ENCODE results near the gene SERP2. TPM values are rescaled to one million over a fixed set of nuclear protein-coding genes. Genes with fewer than 3 reads are reported as not detected.

SERP2 gene
- polyA plus RNA-seq, 2 of the 4 experiments (the other 2 are of a cell fraction): not detected

DNA sequence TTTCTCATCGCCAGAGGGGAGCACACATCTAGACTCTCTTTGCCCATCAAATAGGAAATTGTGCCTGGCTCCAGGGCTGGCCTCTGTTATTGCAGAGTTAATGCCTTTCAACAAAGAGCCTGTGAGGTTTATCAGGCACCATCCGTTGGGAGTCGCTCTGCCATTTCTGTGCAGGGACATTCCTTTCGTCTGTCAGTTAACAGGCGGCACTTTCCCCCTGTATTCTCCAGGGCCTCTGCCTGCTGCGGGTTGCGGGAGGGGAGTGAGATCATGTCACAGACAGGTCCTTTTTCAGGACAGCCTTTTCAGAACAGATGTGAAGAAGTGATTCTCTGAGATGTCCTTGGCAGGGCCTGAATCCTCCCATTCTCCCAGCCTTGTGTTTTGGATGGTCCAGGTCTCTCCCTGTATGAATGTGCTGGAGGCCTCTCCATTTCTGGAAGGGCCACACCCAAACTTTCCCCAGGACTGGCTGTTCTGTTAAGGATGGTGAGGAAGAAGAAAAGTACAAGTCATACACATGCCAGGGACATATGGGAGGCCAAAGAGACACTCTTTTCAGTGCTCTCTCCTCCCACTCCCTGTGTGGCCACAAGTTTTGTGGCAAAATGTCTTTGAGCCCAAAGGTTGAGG is 14.9 kb downstream of the SERP2 start:
- ATAC-seq (no peak), FAIRE-seq (no peak)
- POLR2A ChIA-PET: no interaction called here

GRCh38 chr13:44389060-44389666 is 15.5 kb downstream of the SERP2 start:
- WGBS (ENCODE audit: missing lambda C conversion rate): 64% methylated on average over 4 of the region's 4 CpGs
- Histone ChIP-seq H3K4me3 (no peak overlapping the region), H3K9me3 (no peaks in the 10 kb centered on the region), H3K4me2 (no peak overlapping the region), H3K4me1 (no peaks in the 10 kb centered on the region), H3K27ac (no peak overlapping the region; a peak in 1 of 6 replicates)
- TF ChIP-seq REST (IDR thresholded peaks at IDR 0.05) (no peak), NFE2L2 (conservative IDR thresholded peaks at IDR 0.05; ENCODE audit: low read length) (no peak), CHD4 (IDR thresholded peaks at IDR 0.05; ENCODE audit: borderline replicate concordance) (no peak), MAZ (IDR thresholded peaks at IDR 0.05; ENCODE audit: borderline replicate concordance, low read depth, low read length) (no peak), HDAC2 (IDR thresholded peaks at IDR 0.05) (no peak), EHF (CRISPR knock-in tag; IDR thresholded peaks at IDR 0.05) (no peak), ZSCAN20 (CRISPR knock-in tag; IDR thresholded peaks at IDR 0.05) (no peak), HOXA7 (CRISPR knock-in tag; IDR thresholded peaks at IDR 0.05) (no peak), JUNB (IDR thresholded peaks at IDR 0.05) (no peak), TP53 (CRISPR knock-in tag; IDR thresholded peaks at IDR 0.05) (no peak), POLR2A (IDR thresholded peaks at IDR 0.05; ENCODE audit: low read length) (no peak), PHF8 (IDR thresholded peaks at IDR 0.05; ENCODE audit: borderline replicate concordance, low read depth) (no peak), ZNF302 (CRISPR knock-in tag; IDR thresholded peaks at IDR 0.05) (no peak), ZFP36 (IDR thresholded peaks at IDR 0.05; ENCODE audit: borderline replicate concordance, partially characterized antibody) (no peak), BHLHE40 (IDR thresholded peaks at IDR 0.05; ENCODE audit: low read depth, low read length) (no peak), FOXS1 (CRISPR knock-in tag; IDR thresholded peaks at IDR 0.05) (no peak), JUN (IDR thresholded peaks at IDR 0.05) (no peak), EHMT2 (IDR thresholded peaks at IDR 0.05; ENCODE audit: low read depth) (no peak)
- TF ChIP-seq, protein P1, sequence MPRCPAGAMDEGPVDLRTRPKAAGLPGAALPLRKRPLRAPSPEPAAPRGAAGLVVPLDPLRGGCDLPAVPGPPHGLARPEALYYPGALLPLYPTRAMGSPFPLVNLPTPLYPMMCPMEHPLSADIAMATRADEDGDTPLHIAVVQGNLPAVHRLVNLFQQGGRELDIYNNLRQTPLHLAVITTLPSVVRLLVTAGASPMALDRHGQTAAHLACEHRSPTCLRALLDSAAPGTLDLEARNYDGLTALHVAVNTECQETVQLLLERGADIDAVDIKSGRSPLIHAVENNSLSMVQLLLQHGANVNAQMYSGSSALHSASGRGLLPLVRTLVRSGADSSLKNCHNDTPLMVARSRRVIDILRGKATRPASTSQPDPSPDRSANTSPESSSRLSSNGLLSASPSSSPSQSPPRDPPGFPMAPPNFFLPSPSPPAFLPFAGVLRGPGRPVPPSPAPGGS (IDR thresholded peaks at IDR 0.05): no peak
- ATAC-seq (no peak), FAIRE-seq (no peak), DNase-seq (ENCODE audit: low read depth in 1 of 2, low spot score in 1 of 2) (no peak)
- POLR2A ChIA-PET: no interaction called here
- CTCF ChIA-PET: no interaction called here

More for the DNA sequence above, 14.9 kb downstream of the SERP2 start:
- 92% methylated on average over 6 of the region's 7 CpGs for WGBS (ENCODE audit: missing lambda C conversion rate)
- CTCF ChIA-PET: no interaction called here
- no peak for DNase-seq (ENCODE audit: low read depth in 1 of 2, low spot score in 1 of 2)
- Histone ChIP-seq H3K9me3 (no peaks in the 10 kb centered on the region), H3K4me2 (no peak overlapping the region), H3K4me3 (no peak overlapping the region), H3K27ac (no peak overlapping the region; a peak in 1 of 6 replicates), H3K4me1 (no peaks in the 10 kb centered on the region)
- TF ChIP-seq KDM5A (IDR thresholded peaks at IDR 0.05) (no peak), FOSL2 (IDR thresholded peaks at IDR 0.05) (no peak), FOSL2 (CRISPR knock-in tag; IDR thresholded peaks at IDR 0.05) (no peak), HOXB5 (CRISPR knock-in tag; IDR thresholded peaks at IDR 0.05) (no peak), HEYL (CRISPR knock-in tag; IDR thresholded peaks at IDR 0.05) (no peak), NPAS2 (CRISPR knock-in tag; IDR thresholded peaks at IDR 0.05; ENCODE audit: borderline replicate concordance) (no peak), RNF2 (IDR thresholded peaks at IDR 0.05; ENCODE audit: borderline replicate concordance, low read depth) (no peak), MYC (IDR thresholded peaks at IDR 0.05; ENCODE audit: borderline replicate concordance, low read length) (no peak), POLR2AphosphoS2 (conservative IDR thresholded peaks at IDR 0.05; ENCODE audit: low read length) (no peak)
- TF ChIP-seq, protein P2, sequence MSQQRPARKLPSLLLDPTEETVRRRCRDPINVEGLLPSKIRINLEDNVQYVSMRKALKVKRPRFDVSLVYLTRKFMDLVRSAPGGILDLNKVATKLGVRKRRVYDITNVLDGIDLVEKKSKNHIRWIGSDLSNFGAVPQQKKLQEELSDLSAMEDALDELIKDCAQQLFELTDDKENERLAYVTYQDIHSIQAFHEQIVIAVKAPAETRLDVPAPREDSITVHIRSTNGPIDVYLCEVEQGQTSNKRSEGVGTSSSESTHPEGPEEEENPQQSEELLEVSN (IDR thresholded peaks at IDR 0.05; ENCODE audit: borderline replicate concordance, low read depth): no peak
- TF ChIP-seq, protein P3, sequence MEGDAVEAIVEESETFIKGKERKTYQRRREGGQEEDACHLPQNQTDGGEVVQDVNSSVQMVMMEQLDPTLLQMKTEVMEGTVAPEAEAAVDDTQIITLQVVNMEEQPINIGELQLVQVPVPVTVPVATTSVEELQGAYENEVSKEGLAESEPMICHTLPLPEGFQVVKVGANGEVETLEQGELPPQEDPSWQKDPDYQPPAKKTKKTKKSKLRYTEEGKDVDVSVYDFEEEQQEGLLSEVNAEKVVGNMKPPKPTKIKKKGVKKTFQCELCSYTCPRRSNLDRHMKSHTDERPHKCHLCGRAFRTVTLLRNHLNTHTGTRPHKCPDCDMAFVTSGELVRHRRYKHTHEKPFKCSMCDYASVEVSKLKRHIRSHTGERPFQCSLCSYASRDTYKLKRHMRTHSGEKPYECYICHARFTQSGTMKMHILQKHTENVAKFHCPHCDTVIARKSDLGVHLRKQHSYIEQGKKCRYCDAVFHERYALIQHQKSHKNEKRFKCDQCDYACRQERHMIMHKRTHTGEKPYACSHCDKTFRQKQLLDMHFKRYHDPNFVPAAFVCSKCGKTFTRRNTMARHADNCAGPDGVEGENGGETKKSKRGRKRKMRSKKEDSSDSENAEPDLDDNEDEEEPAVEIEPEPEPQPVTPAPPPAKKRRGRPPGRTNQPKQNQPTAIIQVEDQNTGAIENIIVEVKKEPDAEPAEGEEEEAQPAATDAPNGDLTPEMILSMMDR (IDR thresholded peaks at IDR 0.05): no peak

Data from A549 (cell line).